NCI-H2081 (cell line): ENCODE results near the gene KCNK17.

ENCODE experiments used
- DNase-seq, 2 experiments: peaks; one replicate each; lab custom pipeline; 2025; lab: John Stamatoyannopoulos, UW

Gene KCNK17

GRCh38 chr6:39335780-39336545 lies 21.7 kb upstream of the KCNK17 start:
- DNase-seq: no peak

GRCh38 chr6:39333644-39334438 lies 19.6 kb upstream of the KCNK17 start:
- DNase-seq: no peak

DNA sequence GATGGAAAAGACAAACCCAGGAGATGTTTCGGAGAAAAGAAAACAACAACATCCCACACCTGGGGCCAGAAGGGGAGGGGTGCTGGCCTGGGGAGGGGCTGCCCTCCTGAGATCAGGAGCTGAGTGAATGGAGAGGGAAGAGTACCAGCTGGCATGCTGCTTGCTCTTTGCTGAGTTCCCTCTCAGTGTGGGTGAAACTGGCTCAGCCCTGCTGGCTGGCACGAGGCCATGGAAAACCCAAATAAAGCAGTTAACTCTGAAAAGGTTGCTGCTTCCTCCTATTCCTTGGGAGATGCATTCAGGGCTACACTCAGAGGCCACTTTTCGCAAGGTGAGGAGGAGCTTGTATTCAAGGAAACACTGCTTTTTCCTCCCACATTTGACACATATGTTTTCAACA lies 16.3 kb upstream of the KCNK17 start:
- peak in 1 of 2 experiments; percentile 52 for DNase-seq

GRCh38 chr6:39330057-39330456 lies 15.8 kb upstream of the KCNK17 start:
- peak in 1 of 2 experiments; percentile 31 for DNase-seq

GRCh38 chr6:39328066-39328465 lies 13.8 kb upstream of the KCNK17 start:
- DNase-seq: no peak

GRCh38 chr6:39327507-39327906 lies 13.3 kb upstream of the KCNK17 start:
- DNase-seq: no peak

DNA sequence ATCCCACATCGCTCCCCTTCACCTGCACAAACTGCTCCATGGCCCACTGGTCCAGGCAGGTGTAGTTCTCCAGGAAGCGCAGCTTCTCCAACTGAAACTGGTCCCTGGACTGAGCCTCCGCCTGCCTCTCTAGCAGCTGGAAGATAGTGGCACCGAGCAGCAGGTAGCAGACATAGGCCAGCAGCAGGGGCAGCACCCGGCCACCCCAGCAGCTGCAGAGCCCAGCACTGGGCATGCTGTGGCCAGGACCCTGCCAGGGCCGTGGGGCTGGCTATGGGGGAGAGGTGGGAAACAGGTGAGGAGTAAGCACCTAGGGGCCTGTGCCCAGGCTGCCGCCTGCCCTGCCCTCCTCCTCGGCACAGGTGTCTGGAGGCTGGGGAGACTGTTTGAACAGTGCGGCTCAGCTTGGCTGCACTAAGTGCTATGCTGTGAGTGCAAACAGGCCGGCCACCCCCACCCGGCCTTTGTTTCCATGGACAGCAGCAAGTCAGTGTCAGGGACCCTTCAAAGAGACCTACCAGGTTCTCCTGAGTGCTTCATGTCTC lies 8.2 kb upstream of the KCNK17 start, which contains the start of gene KCNK16:
TSS of gene KCNK16 (minus strand) at position 397 of the 545 bp plus-strand sequence. CDS start at position 235, 162 bp downstream.
- peak; percentile 8 to 58 for DNase-seq

DNA sequence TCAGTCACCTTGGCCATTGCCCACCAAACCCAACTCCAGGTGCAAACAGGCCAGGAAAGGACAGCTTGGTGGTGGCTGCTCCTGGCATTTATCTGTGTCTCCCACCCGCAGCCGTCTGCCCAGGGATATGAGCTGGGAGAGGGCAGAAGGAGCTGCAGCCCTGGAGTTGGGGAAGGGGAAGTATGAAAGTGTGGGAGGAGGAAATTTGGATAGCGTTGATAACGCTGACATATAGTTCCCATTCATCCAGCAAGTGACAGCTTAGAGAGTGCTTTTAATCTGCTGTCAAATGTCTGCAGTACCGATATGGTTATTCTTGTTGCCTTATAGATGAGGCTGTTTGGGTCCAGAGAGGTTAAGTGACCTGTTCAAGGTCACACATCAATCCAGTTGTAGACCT lies 7.5 kb upstream of the KCNK17 start:
- no peak for DNase-seq

DNA sequence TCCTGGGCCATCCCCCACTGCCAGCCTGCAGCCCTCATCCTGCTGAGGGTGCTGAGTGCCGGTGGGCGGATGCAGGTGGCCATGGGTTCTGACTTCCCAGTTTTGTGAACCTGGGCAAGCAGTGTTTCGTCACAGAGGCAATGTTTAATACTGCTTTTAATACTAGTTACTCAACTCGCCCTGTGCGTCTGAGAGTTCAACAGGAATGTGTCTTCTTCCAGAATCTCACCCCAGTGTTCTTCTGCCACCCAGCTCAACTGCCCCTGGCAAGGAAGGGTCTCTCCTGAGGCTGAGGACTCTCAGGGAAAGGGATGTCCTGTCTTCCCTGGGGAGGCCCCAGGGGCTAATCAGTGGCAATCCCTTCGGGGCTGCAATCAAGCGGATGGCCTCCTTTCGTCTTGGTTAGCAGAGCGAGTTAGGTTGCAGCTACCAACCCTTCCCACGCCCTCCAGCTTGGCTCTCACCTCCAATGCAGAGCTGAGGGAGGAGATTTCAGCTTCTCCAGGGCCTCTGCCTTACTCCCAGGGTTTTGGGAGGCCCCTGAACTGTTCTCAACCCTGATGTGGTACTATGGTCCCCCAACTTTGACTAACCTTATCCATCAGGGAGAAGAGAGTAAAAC lies 6.3 kb upstream of the KCNK17 start:
- DNase-seq: no peak

DNA sequence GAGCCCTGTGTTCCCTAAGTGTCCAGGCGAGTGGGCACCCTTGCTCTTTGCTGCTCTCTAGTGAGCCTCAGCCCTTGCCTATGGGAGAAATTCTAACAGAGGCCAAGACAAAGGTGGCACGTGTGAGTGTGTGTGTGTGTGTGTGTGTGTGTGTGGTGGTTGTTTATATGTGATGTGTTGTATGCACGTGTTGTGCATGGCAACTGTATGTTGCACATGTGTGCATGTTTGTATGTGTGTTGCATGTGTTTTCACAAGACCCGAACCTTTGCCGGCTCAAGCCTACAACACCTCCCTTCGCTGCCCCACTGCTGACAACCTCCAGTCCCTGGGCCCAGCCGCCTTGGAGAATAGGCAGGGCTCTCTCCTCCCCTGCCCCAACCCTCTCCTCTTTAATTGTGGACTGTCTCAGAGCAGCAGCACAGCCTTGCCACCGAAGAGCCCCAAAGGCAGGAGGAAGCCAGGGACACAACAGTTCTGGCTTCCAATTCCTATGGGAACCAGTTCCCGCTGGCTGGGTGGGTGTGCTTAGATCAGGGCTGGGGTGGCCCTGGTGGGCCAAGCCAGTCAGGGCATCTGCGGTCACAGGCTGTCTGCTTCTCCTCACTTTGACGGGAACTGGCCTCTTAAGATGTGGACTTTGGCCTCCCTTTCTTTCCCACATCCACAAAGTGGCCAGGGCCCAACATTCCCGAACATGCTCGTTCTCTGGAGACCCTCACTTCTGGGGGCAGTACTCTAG lies 5.6 kb upstream of the KCNK17 start:
- no peak for DNase-seq

- DNase-seq: no peak
These were observed 3.0 kb upstream of the KCNK17 start for GRCh38 chr6:39317256-39317655.

GRCh38 chr6:39313526-39314272 lies 520 bp downstream of the KCNK17 start:
- DNase-seq: no peak

DNA sequence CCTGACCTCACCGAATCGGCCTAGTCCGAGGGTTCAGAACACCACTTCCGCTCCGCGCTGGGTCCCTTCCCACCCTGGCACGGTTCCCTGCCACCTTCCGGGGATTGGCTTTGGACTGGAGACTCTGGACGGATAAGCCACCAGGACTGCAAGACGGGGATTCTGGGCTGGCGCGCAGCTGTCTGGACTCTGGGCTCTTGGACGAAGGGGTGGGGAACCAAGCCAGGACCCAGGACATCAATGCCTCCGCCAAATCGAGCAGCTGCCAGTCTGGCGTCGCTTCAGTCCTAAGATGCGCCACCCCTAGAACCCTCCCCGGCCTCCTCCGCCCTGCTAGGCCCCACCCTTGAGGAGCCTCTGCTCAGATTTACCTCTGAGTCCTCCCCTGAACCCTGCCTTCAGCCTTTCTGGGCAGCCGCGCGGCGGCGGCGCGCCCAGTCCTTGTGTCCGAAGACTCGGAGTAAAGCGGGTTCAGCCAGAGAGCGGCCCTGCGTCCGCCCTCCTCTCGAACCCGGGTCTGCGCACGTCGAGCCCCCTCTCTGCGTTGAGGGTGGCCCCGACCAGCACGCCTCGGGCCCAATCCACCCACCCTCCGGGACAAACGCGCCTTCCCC lies 1.2 kb downstream of the KCNK17 start:
- DNase-seq: no peak

- no peak for DNase-seq
These were observed 3.7 kb downstream of the KCNK17 start for GRCh38 chr6:39310542-39310941.

DNA sequence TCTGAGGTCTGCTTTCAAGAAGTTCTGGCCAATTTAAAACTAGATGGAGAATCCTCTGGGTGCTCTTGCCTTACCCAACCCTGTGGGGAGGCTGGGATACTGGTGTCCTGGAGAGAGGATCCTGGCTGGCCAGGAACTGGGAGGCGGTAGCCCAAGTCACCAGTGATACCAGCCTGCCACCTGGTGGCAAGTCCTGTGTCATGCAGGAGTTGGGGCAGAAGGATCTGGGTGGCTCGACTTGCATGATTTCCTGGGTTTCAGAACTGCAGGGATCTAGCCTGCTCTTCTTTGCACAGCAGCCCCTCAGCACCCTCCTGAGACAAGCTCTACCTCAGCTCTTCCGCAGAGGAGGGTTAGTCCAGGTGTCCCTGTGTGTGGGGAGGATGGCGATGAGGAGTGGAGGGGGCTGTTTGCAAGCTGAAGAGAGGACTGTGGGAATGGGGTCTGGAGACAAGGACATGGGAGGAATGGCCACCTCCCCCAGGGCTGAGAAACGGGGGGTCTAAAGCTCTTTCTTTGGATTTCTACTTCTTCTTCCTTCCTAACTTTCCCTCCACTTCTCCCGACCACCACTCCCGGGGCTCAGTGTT lies 4.2 kb downstream of the KCNK17 start:
- peak; percentile 60 to 69 for DNase-seq

- DNase-seq: no peak
These were observed 6.8 kb downstream of the KCNK17 start for GRCh38 chr6:39307462-39307861.

DNA sequence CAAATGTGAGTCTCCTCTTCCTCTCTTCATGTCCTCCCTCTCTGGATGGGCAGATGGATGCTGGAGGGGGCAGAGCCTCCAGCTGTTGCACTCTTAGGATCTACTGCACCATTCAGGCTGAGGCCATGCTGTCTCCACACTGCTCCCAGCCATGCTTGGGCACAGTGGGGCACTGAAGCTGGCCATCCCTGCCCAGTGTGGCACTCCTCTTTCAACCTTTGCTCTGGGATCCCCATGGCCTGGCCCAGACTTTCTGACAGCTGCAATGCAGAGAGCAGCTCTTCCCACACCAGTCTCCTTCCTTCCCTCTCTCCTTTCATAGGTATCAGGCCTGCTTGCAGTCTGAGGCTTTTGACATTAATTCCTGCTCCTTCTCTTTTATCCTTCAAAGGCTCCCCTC lies 9.3 kb downstream of the KCNK17 start:
- no peak for DNase-seq

DNA sequence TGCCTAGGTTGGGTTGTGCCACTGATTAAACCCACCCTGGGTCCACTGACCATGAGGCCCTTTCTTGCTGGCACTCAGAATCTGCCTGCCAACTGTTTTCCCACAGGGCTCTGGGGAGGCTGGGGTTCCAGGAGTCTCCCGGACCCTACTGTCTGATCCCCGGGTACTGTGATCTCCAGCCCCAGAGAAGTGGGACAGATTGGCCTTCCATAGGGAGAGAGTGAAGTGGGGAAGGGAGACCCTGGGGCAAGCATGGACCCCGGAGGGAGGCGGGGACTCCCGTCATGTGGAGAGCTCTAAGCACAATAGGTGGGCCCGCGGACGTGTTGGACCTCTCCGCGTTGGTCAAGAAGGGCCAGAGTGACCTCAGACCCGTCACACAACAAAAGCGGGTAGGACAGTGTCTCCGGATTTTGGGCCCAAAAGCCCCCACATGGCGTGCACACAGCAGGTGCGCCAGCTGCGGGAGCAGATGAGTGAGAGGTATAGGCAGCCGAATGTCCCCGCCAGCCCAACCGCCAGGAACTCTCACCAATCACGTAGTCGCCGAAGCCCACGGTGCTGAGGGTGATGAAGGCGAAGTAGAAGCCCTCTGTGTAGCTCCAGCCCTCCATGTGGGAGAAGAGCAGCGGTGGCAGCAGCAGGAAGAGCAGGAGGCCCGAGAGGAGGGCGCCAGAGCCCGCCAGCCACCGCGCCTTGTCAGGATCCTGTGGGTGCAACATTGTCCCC lies 10.6 kb downstream of the KCNK17 start:
- no peak for DNase-seq

DNA sequence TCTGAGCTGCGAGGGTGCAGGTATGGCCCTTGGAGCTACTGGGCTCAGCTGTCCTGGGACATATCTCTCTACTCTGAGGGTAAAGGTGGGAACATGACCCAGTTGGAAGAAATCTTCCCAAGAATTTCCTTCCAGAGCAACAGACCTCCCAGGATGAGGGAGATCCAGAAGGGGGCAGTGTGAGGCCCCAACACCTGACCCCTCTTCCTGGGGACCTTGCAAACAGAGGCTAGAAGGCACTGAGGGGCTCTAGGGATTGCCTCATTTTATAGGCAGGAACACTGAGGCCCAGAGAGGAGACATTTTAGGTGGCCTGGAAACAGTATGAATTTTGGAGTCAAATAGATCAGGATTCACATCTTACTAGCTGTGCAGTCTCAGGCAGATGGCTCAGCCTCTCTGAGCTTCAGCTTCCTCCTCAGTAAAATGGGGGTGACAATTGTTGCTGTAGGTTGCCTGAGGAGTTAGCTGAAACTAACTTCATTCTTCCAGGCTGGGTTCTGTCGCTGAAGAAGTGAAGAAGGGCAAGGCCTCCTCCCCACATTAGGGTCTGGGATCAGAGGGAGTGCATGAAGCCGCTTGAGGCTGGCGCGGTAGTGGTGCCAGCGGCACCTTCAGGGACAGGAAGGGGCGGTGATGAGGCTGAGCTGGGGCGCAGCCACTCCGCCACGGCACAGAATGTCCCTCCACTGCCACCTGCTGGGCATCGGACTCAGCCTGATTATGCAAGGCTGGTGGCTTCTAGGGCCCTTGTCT lies 11.4 kb downstream of the KCNK17 start:
- DNase-seq: peak; percentile 78 to 83
